GM12801 (cell line): Measurements from ENCODE around the gene ACACA.

Source experiments
- CTCF ChIP-seq: IDR thresholded peaks from one replicate; pipeline ENCODE4 v1.5.1; 2011; ENCODE audit warnings: control low read depth; ENCODE audit not compliant: insufficient read length; ENCODE audit errors: extremely low read depth

The ACACA gene

GRCh38 chr17:37278247-37278894 is 128.3 kb downstream of the ACACA start:
- no peak for TF ChIP-seq CTCF

GRCh38 chr17:37276475-37276874 is 130.2 kb downstream of the ACACA start:
- TF ChIP-seq CTCF, result no peak

GRCh38 chr17:37274461-37274860 is 132.2 kb downstream of the ACACA start:
- TF ChIP-seq CTCF, result no peak

- TF ChIP-seq CTCF, result no peak
Observed at GRCh38 chr17:37273409-37274051, 133.1 kb downstream of the ACACA start.

- no peak for TF ChIP-seq CTCF
Observed at GRCh38 chr17:37265446-37266173, 141.0 kb downstream of the ACACA start.

- TF ChIP-seq CTCF, result no peak
Observed at GRCh38 chr17:37261286-37261685, 145.3 kb downstream of the ACACA start.

GRCh38 chr17:37259030-37259735 is 147.5 kb downstream of the ACACA start:
- no peak for TF ChIP-seq CTCF
